Activated CD4-positive, alpha-beta T cell treated with anti-CD3 and anti-CD28 coated beads, Interleukin-2, amount 10 ng/mL, durations not matched to agents 24 days and 14 days (primary cell): ENCODE results near the gene NAA20. TPM values are rescaled to one million over a fixed set of nuclear protein-coding genes. Genes with fewer than 3 reads are reported as not detected.
"Not testable (repeated sequence)": the region's sequence is repeated elsewhere in the genome, so short reads cannot be mapped to it uniquely, and the experiment has no call there.

ENCODE experiments used
- DNase-seq: peaks from one replicate; pipeline ENCODE4 v3.0.0; 2022
- H3K27ac Mint-ChIP-seq: one replicate; pipeline ENCODE4 v1.8.0; 2022; ENCODE audit warnings: mild to moderate bottlenecking, mixed read lengths
- H3K27me3 Mint-ChIP-seq: one replicate; pipeline ENCODE4 v1.8.0; 2022; ENCODE audit warnings: mixed read lengths
- H3K36me3 Mint-ChIP-seq: one replicate; pipeline ENCODE4 v1.8.0; 2022; ENCODE audit warnings: low read depth, mild to moderate bottlenecking, mixed read lengths
- H3K4me1 Mint-ChIP-seq: one replicate; pipeline ENCODE4 v1.8.0; 2021; ENCODE audit warnings: mixed read lengths
- H3K4me3 Mint-ChIP-seq: one replicate; pipeline ENCODE4 v1.8.0; 2022; ENCODE audit warnings: mild to moderate bottlenecking, moderate library complexity, mixed read lengths
- H3K9me3 Mint-ChIP-seq: one replicate; pipeline ENCODE4 v1.8.0; 2021; ENCODE audit warnings: mixed read lengths
- intact Hi-C: fragments of 100-400 bp; cut with micrococcal nuclease; formaldehyde crosslinking; loops from one replicate; pipeline ENCODE4 v1.15.1; 2023
- total RNA-seq: library from RNA; stranded (reverse); gene quantifications from 2 replicates; pipeline ENCODE4 v1.2.3, GENCODE V29; 2022

Gene NAA20
- total RNA-seq, 1 donor from 2014 or later: 96.4 TPM

- intact Hi-C loops: no loop called here
- H3K9me3 Mint-ChIP-seq: no peaks in the 10 kb centered on the region
- DNase-seq: no peak
- no peaks in the 10 kb centered on the region for H3K4me1 Mint-ChIP-seq
- H3K36me3 Mint-ChIP-seq: no peaks in the 10 kb centered on the region
- peaks cover 17% of the 10 kb centered on the region for H3K27me3 Mint-ChIP-seq
- H3K27ac Mint-ChIP-seq: no peak overlapping the region
- no peak overlapping the region for H3K4me3 Mint-ChIP-seq
Observed at GRCh38 chr20:19996917-19997316, 20.2 kb upstream of the NAA20 start.

DNA sequence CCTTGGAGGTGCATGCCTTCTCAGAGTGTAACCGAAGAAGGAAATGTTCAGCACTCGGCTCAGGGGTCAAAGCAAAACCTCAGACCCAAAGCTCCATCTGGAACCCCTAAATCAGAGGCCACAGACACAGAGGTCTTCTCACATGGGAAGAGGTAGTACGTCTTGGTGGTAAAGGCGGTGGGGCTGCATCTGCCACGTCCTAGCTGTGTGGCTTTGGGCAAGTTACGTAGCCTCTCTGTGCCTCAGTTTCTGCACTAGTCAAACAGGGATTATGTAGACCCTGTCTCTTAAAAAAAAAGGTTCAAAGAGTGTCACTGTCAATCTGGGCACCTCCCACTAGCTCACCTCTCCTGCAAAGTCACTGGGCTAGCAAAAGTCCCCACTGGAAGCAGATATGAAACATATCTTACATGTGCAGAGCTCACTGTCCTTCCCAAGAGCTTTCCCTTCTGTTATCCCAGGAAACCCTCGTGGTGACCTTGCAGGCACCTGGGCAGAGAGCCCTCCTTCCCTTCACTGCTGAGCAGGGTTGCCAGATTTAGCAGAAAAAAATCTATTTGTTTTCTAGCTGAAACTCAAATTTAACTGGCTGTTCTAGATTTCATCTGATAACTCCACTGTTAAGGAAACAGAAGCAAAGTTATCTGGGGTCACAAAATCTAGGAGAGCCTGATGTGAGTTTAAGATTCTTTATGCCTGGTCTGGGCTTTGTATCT, 18.0 kb upstream of the NAA20 start:
- no peak overlapping the region for H3K27ac Mint-ChIP-seq
- no peak overlapping the region for H3K4me3 Mint-ChIP-seq
- no peak for DNase-seq
- H3K4me1 Mint-ChIP-seq: peaks cover 14% of the 10 kb centered on the region
- intact Hi-C loops: no loop called here
- H3K9me3 Mint-ChIP-seq: no peaks in the 10 kb centered on the region
- H3K36me3 Mint-ChIP-seq: no peaks in the 10 kb centered on the region
- H3K27me3 Mint-ChIP-seq: peaks cover 33% of the 10 kb centered on the region

GRCh38 chr20:20000211-20000968, 16.8 kb upstream of the NAA20 start:
- no peak overlapping the region for H3K27ac Mint-ChIP-seq
- H3K4me3 Mint-ChIP-seq: no peak overlapping the region

DNA sequence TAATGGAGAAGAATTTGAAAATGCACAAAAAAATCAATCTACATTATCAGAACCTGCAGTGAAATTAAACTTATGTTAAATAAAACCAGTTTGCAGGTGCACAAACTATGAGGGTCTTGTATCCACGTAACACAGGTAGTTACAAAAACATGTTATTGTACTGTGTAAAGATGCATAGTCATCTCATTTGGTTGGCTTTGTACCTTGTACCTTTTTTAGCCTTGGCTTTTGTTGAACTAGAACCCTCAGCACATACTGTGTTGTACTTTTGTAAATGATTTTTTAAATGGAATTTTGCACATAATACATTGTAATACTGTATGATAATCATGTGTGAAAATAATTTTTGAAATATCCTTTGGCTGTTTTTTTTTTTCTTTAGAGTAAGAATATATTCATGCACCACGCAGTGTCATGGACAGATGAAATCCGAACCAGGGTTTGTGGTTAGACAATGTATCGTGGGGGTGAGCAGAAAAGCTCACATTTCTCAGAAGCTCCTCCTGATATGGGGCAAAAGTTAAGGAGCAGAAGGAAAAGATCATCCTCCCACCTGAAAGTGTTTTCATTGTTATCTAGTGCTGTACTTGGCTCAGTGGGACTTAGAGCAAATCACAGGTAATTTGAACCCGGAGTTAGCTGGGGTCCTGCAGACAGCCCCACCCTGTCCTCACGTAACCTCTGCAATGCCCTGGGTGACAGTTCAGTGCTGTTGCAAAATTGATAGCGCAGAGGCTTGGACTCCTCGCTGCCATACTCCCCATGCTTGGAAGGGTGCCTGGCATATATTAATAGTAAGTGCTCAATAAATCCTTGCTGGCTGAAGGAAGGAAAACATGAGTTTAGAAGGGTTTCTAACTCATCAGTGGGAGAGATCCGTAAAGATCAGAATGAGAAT, 14.8 kb upstream of the NAA20 start:
- no peaks in the 10 kb centered on the region for H3K9me3 Mint-ChIP-seq
- no peak overlapping the region for H3K27ac Mint-ChIP-seq
- H3K4me3 Mint-ChIP-seq: peak overlapping the region; percentile 58
- intact Hi-C loops: no loop called here
- peaks cover 14% of the 10 kb centered on the region for H3K4me1 Mint-ChIP-seq
- no peak for DNase-seq
- H3K27me3 Mint-ChIP-seq: peaks cover 35% of the 10 kb centered on the region
- no peaks in the 10 kb centered on the region for H3K36me3 Mint-ChIP-seq

More at GRCh38 chr20:20000211-20000968, 16.8 kb upstream of the NAA20 start:
- Mint-ChIP-seq H3K27me3 (peaks cover 35% of the 10 kb centered on the region), H3K9me3 (no peaks in the 10 kb centered on the region), H3K36me3 (no peaks in the 10 kb centered on the region), H3K4me1 (peaks cover 14% of the 10 kb centered on the region)
- intact Hi-C loops: no loop called here
- DNase-seq: no peak

GRCh38 chr20:20003031-20003954, 13.9 kb upstream of the NAA20 start:
- Mint-ChIP-seq H3K27me3 (peaks cover 36% of the 10 kb centered on the region), H3K36me3 (no peaks in the 10 kb centered on the region), H3K4me3 (peak overlapping the region; percentile 58), H3K9me3 (no peaks in the 10 kb centered on the region), H3K4me1 (peaks cover 14% of the 10 kb centered on the region), H3K27ac (peak overlapping the region; percentile 5)
- DNase-seq: peak; percentile 61
- intact Hi-C loops: no loop called here

- peaks cover 14% of the 10 kb centered on the region for H3K4me1 Mint-ChIP-seq
- H3K36me3 Mint-ChIP-seq, intact Hi-C loops, DNase-seq, H3K9me3 Mint-ChIP-seq: not testable (repeated sequence)
- peak overlapping the region; percentile 58 for H3K4me3 Mint-ChIP-seq
- peaks cover 37% of the 10 kb centered on the region for H3K27me3 Mint-ChIP-seq
- H3K27ac Mint-ChIP-seq: peak overlapping the region; percentile 5
Observed at GRCh38 chr20:20003955-20004322, 13.2 kb upstream of the NAA20 start.

GRCh38 chr20:20005342-20005741, 11.8 kb upstream of the NAA20 start:
- peaks cover 38% of the 10 kb centered on the region for H3K27me3 Mint-ChIP-seq
- H3K4me3 Mint-ChIP-seq: no peak overlapping the region
- no peaks in the 10 kb centered on the region for H3K36me3 Mint-ChIP-seq
- H3K4me1 Mint-ChIP-seq: peaks cover 14% of the 10 kb centered on the region
- intact Hi-C loops: no loop called here
- no peak for DNase-seq
- no peak overlapping the region for H3K27ac Mint-ChIP-seq
- H3K9me3 Mint-ChIP-seq: no peaks in the 10 kb centered on the region

DNA sequence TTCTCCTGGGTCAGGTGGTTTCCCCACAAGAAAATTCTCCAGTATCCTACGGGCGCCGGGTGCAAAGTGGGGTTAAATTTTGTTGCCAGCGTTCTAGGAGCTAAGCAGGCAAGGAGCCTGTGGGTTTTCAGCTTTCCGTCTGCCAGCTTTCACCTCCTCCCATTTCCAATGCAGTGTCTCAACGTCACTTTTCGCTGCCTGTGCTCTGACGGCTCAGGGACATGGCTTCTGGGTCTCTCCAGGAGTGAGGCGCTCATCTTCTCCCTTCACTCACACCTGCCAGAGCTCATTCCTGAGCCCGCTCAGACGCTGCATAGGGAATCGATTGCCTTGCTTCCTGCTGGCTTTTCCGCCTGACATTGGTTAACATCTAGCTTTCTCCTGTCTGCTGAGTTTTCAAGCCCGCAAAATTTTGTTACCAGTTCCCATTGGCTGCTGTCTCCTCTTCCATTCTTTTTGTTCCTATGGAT, 7.3 kb upstream of the NAA20 start:
- Mint-ChIP-seq H3K9me3 (no peaks in the 10 kb centered on the region), H3K36me3 (no peaks in the 10 kb centered on the region), H3K4me3 (no peak overlapping the region), H3K27me3 (peaks cover 12% of the 10 kb centered on the region), H3K4me1 (no peaks in the 10 kb centered on the region), H3K27ac (no peak overlapping the region)
- no peak for DNase-seq
- intact Hi-C loops: no loop called here

DNA sequence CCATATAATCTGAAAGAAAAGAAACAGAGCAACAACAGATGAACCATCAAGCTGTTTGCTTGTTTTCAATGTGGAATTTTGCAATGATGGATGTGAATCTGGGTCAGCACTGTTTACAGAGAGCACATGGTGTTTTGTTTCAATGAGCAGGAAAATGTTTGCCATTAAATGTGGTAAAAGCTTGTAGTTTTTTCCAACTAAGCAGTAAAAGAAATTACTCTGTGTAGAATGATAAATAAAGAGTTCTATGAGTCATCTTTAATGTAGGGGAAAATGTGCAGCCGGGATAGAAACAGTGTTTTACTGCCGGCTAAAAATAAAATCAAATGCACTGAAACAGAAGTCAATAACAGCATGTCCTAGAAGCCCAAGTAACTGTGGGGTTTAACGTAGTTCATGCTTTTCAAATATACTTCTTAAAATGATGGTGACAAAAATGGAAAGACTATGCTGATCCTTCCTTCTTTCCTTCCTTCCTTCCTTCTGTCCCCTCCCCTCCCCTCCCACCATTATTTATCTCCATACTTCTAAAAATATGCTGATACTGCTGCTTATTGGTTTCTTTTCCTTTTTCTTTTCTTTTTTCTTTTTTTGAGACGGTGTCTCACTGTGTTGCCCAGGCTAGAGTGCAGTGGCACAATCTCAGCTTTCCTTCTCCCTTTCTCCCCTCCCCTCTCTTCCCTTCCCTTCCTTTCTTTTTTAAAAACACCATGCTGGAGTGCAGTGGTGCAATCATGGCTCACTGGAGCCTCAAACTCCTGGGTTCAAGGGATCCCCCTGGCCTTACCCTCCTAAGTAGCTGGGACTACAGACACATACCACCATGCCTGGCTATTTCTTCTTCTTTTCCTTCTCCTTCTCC, 6.3 kb upstream of the NAA20 start:
- intact Hi-C loops: no loop called here
- no peak overlapping the region for H3K27ac Mint-ChIP-seq
- DNase-seq: no peak
- H3K36me3 Mint-ChIP-seq: no peaks in the 10 kb centered on the region
- H3K4me1 Mint-ChIP-seq: no peaks in the 10 kb centered on the region
- H3K9me3 Mint-ChIP-seq: no peaks in the 10 kb centered on the region
- H3K4me3 Mint-ChIP-seq: no peak overlapping the region
- H3K27me3 Mint-ChIP-seq: peaks cover 12% of the 10 kb centered on the region

DNA sequence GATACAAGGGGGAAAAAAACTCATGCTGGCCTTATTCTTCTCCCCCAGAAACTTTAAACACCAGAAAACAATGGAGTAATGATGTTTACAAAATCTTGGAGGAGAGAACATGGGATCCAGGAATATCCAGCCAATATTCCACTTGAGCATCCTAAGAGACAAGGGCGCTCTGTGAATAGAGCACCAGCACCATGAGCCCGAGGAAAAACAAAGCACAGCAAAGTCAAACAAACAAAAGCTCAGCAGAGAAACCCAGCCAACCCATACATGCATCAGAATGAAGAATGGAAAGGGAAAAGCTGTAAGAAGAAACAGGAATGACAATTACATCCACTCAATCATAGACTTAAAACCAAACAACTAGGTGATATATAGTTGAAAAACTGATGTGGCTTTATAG, 4.6 kb upstream of the NAA20 start:
- Mint-ChIP-seq H3K9me3 (no peaks in the 10 kb centered on the region), H3K27me3 (peaks cover 12% of the 10 kb centered on the region), H3K36me3 (peaks cover 1% of the 10 kb centered on the region), H3K4me1 (peaks cover 4% of the 10 kb centered on the region), H3K27ac (no peak overlapping the region), H3K4me3 (no peak overlapping the region)
- no peak for DNase-seq
- intact Hi-C loops: no loop called here

DNA sequence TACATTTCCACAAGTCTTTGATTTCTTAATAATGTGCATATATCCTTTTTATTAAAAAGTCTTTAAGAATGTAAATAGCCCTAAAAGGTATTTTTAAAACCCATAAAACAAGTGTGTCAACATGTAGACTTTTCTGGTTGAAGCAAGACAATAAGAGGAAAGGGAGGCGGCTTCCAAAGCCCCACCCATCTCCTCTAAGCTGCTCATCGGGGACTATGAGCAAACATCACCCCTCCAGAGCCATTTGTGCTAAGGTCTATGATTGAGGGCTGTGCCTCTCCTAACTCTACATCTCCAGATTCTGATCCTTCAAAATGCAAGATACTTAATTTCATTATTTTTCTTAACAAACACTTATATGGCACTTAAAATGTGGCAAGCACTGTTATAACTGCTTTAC, 2.5 kb upstream of the NAA20 start:
- peaks cover 7% of the 10 kb centered on the region for H3K27me3 Mint-ChIP-seq
- no peak overlapping the region for H3K4me3 Mint-ChIP-seq
- H3K36me3 Mint-ChIP-seq: peaks cover 6% of the 10 kb centered on the region
- H3K4me1 Mint-ChIP-seq: peaks cover 13% of the 10 kb centered on the region
- no peaks in the 10 kb centered on the region for H3K9me3 Mint-ChIP-seq
- H3K27ac Mint-ChIP-seq: no peak overlapping the region
- DNase-seq: peak; percentile 63
- intact Hi-C loops: loop anchor here (5.0 kb wide), 1 partner anchor 698 kb away; the partner anchor contains the start of gene RALGAPA2

GRCh38 chr20:20017844-20018185, 653 bp downstream of the NAA20 start:
- peak; percentile 71 for DNase-seq
- peaks cover 38% of the 10 kb centered on the region for H3K4me1 Mint-ChIP-seq
- peak overlapping the region; percentile 85 for H3K27ac Mint-ChIP-seq
- H3K9me3 Mint-ChIP-seq: no peaks in the 10 kb centered on the region
- H3K4me3 Mint-ChIP-seq: peak overlapping the region; percentile 94
- H3K27me3 Mint-ChIP-seq: no peaks in the 10 kb centered on the region
- peaks cover 11% of the 10 kb centered on the region for H3K36me3 Mint-ChIP-seq
- intact Hi-C loops: loop anchor here (1.0 to 5.0 kb wide), 2 partner anchors 34 to 694 kb away; partner anchors contain the start of genes CFAP61, CRNKL1 and RALGAPA2
